Loucy (cell line): ENCODE data around the gene HMGN2.

Experiments
- CTCF ChIP-seq: fragments of 200-600 bp; sonication (generic); conservative IDR thresholded peaks from 2 replicates; pipeline ENCODE4 v1.5.1; 2014; ENCODE audit warnings: mild to moderate bottlenecking, antibody characterized with exemption, low read length
- EZH2phosphoT487 ChIP-seq: fragments of 200-600 bp; IDR thresholded peaks from 2 replicates; pipeline ENCODE4 v1.6.1; 2018; ENCODE audit warnings: antibody characterized with exemption, mild to moderate bottlenecking, moderate library complexity, borderline replicate concordance

- no peak for TF ChIP-seq EZH2phosphoT487
- TF ChIP-seq CTCF, result no peak
Measured at GRCh38 chr1:26517766-26518049, 45.5 kb downstream of the HMGN2 start.
